Astrocyte (in vitro differentiated cells and primary cell): Measurements from ENCODE around the gene LHX2. TPM values are rescaled to one million over a fixed set of nuclear protein-coding genes. Genes with fewer than 3 reads are reported as not detected.
A peak's percentile ranks its signal among the peaks of the same experiment; 100 is the strongest.

Source experiments
- DNase-seq: peaks from one replicate; pipeline ENCODE4 v3.0.0-alpha.2; 2010; ENCODE audit warnings: low read depth
- FAIRE-seq: peaks from 2 replicates; lab custom pipeline; 2011; peaks lifted over from hg19 to GRCh38; lab: Jason Lieb, UNC
- H2AFZ ChIP-seq: 2 replicates; pipeline ENCODE4 v1.6.0; 2012; ENCODE audit warnings: low read depth, low read length, inconsistent platforms
- H3K27ac ChIP-seq: 2 replicates; pipeline ENCODE4 v1.5.1; 2011; ENCODE audit warnings: low read depth, low read length, inconsistent platforms
- H3K27me3 ChIP-seq: 2 replicates; pipeline ENCODE4 v1.6.0; 2011; ENCODE audit warnings: low read length, inconsistent platforms; ENCODE audit not compliant: insufficient read depth
- H3K36me3 ChIP-seq: 2 replicates; pipeline ENCODE4 v1.5.1; 2011; ENCODE audit warnings: low read length, inconsistent platforms; ENCODE audit not compliant: insufficient read depth
- H3K4me1 ChIP-seq: 2 replicates; pipeline ENCODE4 v1.5.1; 2011; ENCODE audit warnings: low read length, inconsistent platforms; ENCODE audit not compliant: insufficient read depth
- H3K4me2 ChIP-seq: 2 replicates; pipeline ENCODE4 v1.6.0; 2012; ENCODE audit warnings: low read length, inconsistent platforms
- H3K4me3 ChIP-seq: 2 replicates; pipeline ENCODE4 v1.5.1; 2011; ENCODE audit warnings: low read depth, mild to moderate bottlenecking, low read length, inconsistent platforms; ENCODE audit not compliant: insufficient read depth
- H3K79me2 ChIP-seq: 2 replicates; pipeline ENCODE4 v1.6.0; 2012; ENCODE audit warnings: mild to moderate bottlenecking, low read length, inconsistent platforms; ENCODE audit not compliant: insufficient read depth
- H3K9ac ChIP-seq: 2 replicates; pipeline ENCODE4 v1.6.0; 2012; ENCODE audit warnings: mild to moderate bottlenecking, low read length, inconsistent platforms
- H3K9me3 ChIP-seq: 2 replicates; pipeline ENCODE4 v1.5.1; 2012; ENCODE audit warnings: low read depth, mild to moderate bottlenecking, low read length, inconsistent platforms; ENCODE audit not compliant: insufficient read depth
- H4K20me1 ChIP-seq: 2 replicates; pipeline ENCODE4 v1.6.0; 2012; ENCODE audit warnings: low read length, inconsistent platforms; ENCODE audit not compliant: insufficient read depth
- H3K27ac Mint-ChIP-seq: one replicate; pipeline ENCODE4 v1.8.0; 2021; ENCODE audit warnings: mild to moderate bottlenecking, mixed read lengths; ENCODE audit not compliant: unreplicated experiment
- H3K27me3 Mint-ChIP-seq: one replicate; pipeline ENCODE4 v1.8.0; 2021; ENCODE audit warnings: low read depth, mixed read lengths; ENCODE audit not compliant: unreplicated experiment
- H3K36me3 Mint-ChIP-seq: one replicate; pipeline ENCODE4 v1.8.0; 2021; ENCODE audit warnings: low read depth, mixed read lengths; ENCODE audit not compliant: unreplicated experiment
- H3K4me1 Mint-ChIP-seq: one replicate; pipeline ENCODE4 v1.8.0; 2021; ENCODE audit warnings: low read depth, mixed read lengths; ENCODE audit not compliant: unreplicated experiment
- H3K4me3 Mint-ChIP-seq: one replicate; pipeline ENCODE4 v1.8.0; 2021; ENCODE audit warnings: mild to moderate bottlenecking, moderate library complexity, mixed read lengths; ENCODE audit not compliant: unreplicated experiment
- H3K9me3 Mint-ChIP-seq: one replicate; pipeline ENCODE4 v1.8.0; 2021; ENCODE audit warnings: mild to moderate bottlenecking, mixed read lengths; ENCODE audit not compliant: unreplicated experiment
- EZH2 ChIP-seq: IDR thresholded peaks from 2 replicates; pipeline ENCODE4 v1.6.1; 2012; ENCODE audit warnings: mild to moderate bottlenecking, low read length, inconsistent platforms; ENCODE audit not compliant: insufficient read depth
- total RNA-seq: library from RNA; stranded (reverse); gene quantifications from 2 replicates; pipeline ENCODE4 v1.2.1, GENCODE V29; 2021
- TF ChIP-seq, protein P1 (sequence below): IDR thresholded peaks from 2 replicates; pipeline ENCODE4 v1.5.1; 2011; ENCODE audit warnings: low read depth, mild to moderate bottlenecking, inconsistent platforms, low read length, moderate library complexity; ENCODE audit not compliant: insufficient read depth

Gene LHX2
- total RNA-seq, 1 donor from 2014 or later = 0.14 TPM

DNA sequence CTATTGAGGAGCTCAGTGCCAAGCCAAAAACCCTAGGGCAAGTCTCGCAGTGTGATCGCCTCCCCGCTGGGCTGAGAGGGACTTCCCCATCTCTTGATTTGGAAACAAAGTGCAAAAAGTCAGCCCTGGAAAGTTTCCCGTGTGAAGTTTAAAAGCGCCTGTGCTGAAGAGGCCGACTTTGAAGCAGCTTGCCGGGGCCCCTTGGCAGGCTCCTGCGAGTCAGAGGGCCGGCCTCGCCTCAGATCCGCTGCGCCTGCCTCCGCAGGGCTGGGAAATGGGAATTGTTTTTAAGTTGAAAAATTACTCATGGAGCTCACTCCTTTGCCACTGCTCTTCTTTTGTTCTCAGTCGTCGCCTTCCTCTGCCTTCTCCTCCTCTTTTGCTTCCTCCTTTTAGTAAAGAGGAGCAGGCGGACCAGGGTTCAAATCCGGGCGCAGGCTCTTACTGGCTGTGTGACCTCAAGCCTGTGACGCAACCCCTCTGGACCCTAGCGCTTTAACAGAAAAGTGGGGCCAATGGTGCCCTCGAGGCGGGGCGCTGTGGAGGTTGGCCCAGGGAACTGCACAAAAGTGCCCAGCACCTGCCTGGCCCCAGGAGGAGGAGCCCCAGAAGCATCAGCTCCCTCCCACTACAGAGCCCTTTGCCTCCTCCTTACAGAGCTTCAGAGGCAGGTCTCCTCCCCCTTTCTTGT, 14.7 kb upstream of the LHX2 start:
- Histone ChIP-seq H3K36me3 (no peaks in the 10 kb centered on the region), H4K20me1 (peaks cover 23% of the 10 kb centered on the region), H3K9ac (no peak overlapping the region), H3K27ac (no peak overlapping the region), H3K9me3 (no peaks in the 10 kb centered on the region), H3K27me3 (peaks cover 70% of the 10 kb centered on the region), H3K4me2 (no peak overlapping the region), H3K79me2 (no peaks in the 10 kb centered on the region), H3K4me3 (no peak overlapping the region), H3K4me1 (peaks cover 2% of the 10 kb centered on the region), H2AFZ (no peak overlapping the region)
- Mint-ChIP-seq H3K27ac (no peak overlapping the region), H3K4me1 (peaks cover 10% of the 10 kb centered on the region), H3K9me3 (peaks cover 10% of the 10 kb centered on the region), H3K27me3 (peaks cover 76% of the 10 kb centered on the region), H3K4me3 (no peak overlapping the region), H3K36me3 (peaks cover 6% of the 10 kb centered on the region)
- TF ChIP-seq, protein P1, sequence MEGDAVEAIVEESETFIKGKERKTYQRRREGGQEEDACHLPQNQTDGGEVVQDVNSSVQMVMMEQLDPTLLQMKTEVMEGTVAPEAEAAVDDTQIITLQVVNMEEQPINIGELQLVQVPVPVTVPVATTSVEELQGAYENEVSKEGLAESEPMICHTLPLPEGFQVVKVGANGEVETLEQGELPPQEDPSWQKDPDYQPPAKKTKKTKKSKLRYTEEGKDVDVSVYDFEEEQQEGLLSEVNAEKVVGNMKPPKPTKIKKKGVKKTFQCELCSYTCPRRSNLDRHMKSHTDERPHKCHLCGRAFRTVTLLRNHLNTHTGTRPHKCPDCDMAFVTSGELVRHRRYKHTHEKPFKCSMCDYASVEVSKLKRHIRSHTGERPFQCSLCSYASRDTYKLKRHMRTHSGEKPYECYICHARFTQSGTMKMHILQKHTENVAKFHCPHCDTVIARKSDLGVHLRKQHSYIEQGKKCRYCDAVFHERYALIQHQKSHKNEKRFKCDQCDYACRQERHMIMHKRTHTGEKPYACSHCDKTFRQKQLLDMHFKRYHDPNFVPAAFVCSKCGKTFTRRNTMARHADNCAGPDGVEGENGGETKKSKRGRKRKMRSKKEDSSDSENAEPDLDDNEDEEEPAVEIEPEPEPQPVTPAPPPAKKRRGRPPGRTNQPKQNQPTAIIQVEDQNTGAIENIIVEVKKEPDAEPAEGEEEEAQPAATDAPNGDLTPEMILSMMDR = no peak
- peak; percentile 58 for TF ChIP-seq EZH2
- no peak for DNase-seq
- no peak for FAIRE-seq

DNA sequence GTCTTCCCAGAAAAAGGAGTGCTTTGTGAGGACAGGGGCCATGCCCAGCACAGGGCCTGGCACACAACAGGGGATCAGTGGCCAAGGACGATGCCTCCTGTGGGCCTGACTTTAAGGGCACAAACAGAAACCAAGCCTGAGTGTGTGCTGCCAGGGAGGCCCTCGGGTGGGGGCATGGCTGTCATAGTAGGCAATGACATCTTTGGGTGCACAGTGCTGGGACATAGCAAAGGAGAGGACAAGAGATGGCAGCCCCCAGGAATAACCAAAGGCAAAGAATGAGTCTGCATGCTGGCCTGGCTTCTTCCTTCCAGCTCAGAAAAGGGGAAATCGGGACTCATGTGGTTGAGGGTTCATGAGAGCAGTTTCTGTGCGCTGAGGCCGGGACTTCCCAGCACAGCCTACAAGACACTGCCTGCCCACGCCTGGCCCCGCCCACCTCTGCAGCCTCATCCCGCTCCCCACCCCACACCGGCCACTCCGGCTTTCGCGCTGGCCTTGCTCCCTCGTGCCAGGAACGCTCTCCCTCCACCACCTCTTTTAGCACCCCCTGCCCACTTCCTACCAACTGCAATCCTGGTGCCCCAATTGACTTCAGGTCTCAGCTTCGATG, 13.8 kb upstream of the LHX2 start:
- Histone ChIP-seq H3K27ac (no peak overlapping the region), H2AFZ (no peak overlapping the region), H3K4me2 (no peak overlapping the region), H3K4me1 (peaks cover 2% of the 10 kb centered on the region), H3K9me3 (no peaks in the 10 kb centered on the region), H3K4me3 (no peak overlapping the region), H3K27me3 (peaks cover 79% of the 10 kb centered on the region), H3K36me3 (no peaks in the 10 kb centered on the region), H4K20me1 (peaks cover 23% of the 10 kb centered on the region), H3K79me2 (no peaks in the 10 kb centered on the region), H3K9ac (no peak overlapping the region)
- peaks cover 6% of the 10 kb centered on the region for H3K36me3 Mint-ChIP-seq
- no peak for DNase-seq
- H3K27ac Mint-ChIP-seq = peak overlapping the region; percentile 34
- no peak for FAIRE-seq
- H3K9me3 Mint-ChIP-seq = peaks cover 10% of the 10 kb centered on the region
- H3K4me1 Mint-ChIP-seq = peaks cover 10% of the 10 kb centered on the region
- TF ChIP-seq, protein P1 = no peak
- TF ChIP-seq EZH2 = no peak
- H3K27me3 Mint-ChIP-seq = peaks cover 85% of the 10 kb centered on the region
- no peak overlapping the region for H3K4me3 Mint-ChIP-seq
